Measurements from ENCODE around the gene VPS4A. TPM values are rescaled to one million over a fixed set of nuclear protein-coding genes. Genes with fewer than 3 reads are reported as not detected.

Gene VPS4A
- total RNA-seq, 1 donor from 2014 or later, result 29.2 TPM

GRCh38 chr16:69307091-69307490 is 4.1 kb upstream of the VPS4A start:
- TF ChIP-seq CTCF (IDR thresholded peaks at IDR 0.05), result no peak
- Mint-ChIP-seq H3K27ac (ENCODE audit: unreplicated experiment) (no peak overlapping the region), H3K27me3 (ENCODE audit: low read depth) (no peaks in the 10 kb centered on the region), H3K36me3 (ENCODE audit: low read depth) (peaks cover 14% of the 10 kb centered on the region), H3K9me3 (ENCODE audit: low read depth) (no peaks in the 10 kb centered on the region), H3K4me1 (ENCODE audit: low read depth) (peaks cover 10% of the 10 kb centered on the region), H3K4me3 (ENCODE audit: unreplicated experiment) (no peak overlapping the region)
- DNase-seq (ENCODE audit: low spot score), result no peak

- no peak overlapping the region for H3K4me3 Mint-ChIP-seq (ENCODE audit: unreplicated experiment)
- H3K27ac Mint-ChIP-seq (ENCODE audit: unreplicated experiment), result no peak overlapping the region
- peaks cover 13% of the 10 kb centered on the region for H3K36me3 Mint-ChIP-seq (ENCODE audit: low read depth)
- no peak for DNase-seq (ENCODE audit: low spot score)
- no peak for TF ChIP-seq CTCF (IDR thresholded peaks at IDR 0.05)
- H3K9me3 Mint-ChIP-seq (ENCODE audit: low read depth), result no peaks in the 10 kb centered on the region
- no peaks in the 10 kb centered on the region for H3K27me3 Mint-ChIP-seq (ENCODE audit: low read depth)
- peaks cover 13% of the 10 kb centered on the region for H3K4me1 Mint-ChIP-seq (ENCODE audit: low read depth)
These were observed 3.3 kb upstream of the VPS4A start for GRCh38 chr16:69307856-69308255.

- TF ChIP-seq CTCF (IDR thresholded peaks at IDR 0.05), result no peak
- H3K27ac Mint-ChIP-seq (ENCODE audit: unreplicated experiment), result peak overlapping the region; percentile 39
- peak; percentile 66 for DNase-seq (ENCODE audit: low spot score)
- peaks cover 17% of the 10 kb centered on the region for H3K4me1 Mint-ChIP-seq (ENCODE audit: low read depth)
- H3K36me3 Mint-ChIP-seq (ENCODE audit: low read depth), result peaks cover 12% of the 10 kb centered on the region
- H3K4me3 Mint-ChIP-seq (ENCODE audit: unreplicated experiment), result no peak overlapping the region
- no peaks in the 10 kb centered on the region for H3K9me3 Mint-ChIP-seq (ENCODE audit: low read depth)
- no peaks in the 10 kb centered on the region for H3K27me3 Mint-ChIP-seq (ENCODE audit: low read depth)
These were observed 1.8 kb upstream of the VPS4A start for GRCh38 chr16:69309316-69309715.

- Mint-ChIP-seq H3K9me3 (ENCODE audit: low read depth) (no peaks in the 10 kb centered on the region), H3K4me1 (ENCODE audit: low read depth) (peaks cover 17% of the 10 kb centered on the region), H3K36me3 (ENCODE audit: low read depth) (peaks cover 16% of the 10 kb centered on the region), H3K27ac (ENCODE audit: unreplicated experiment) (peak overlapping the region; percentile 94), H3K27me3 (ENCODE audit: low read depth) (no peaks in the 10 kb centered on the region), H3K4me3 (ENCODE audit: unreplicated experiment) (peak overlapping the region; percentile 98)
- DNase-seq (ENCODE audit: low spot score), result peak; percentile 79
- no peak for TF ChIP-seq CTCF (IDR thresholded peaks at IDR 0.05)
These were observed 610 bp downstream of the VPS4A start for GRCh38 chr16:69311533-69312387.

GRCh38 chr16:69313469-69313868 is 2.3 kb downstream of the VPS4A start:
- Mint-ChIP-seq H3K27ac (ENCODE audit: unreplicated experiment) (no peak overlapping the region), H3K4me3 (ENCODE audit: unreplicated experiment) (peak overlapping the region; percentile 48), H3K27me3 (ENCODE audit: low read depth) (no peaks in the 10 kb centered on the region), H3K4me1 (ENCODE audit: low read depth) (peaks cover 17% of the 10 kb centered on the region), H3K9me3 (ENCODE audit: low read depth) (no peaks in the 10 kb centered on the region), H3K36me3 (ENCODE audit: low read depth) (peaks cover 18% of the 10 kb centered on the region)
- DNase-seq (ENCODE audit: low spot score), result no peak
- no peak for TF ChIP-seq CTCF (IDR thresholded peaks at IDR 0.05)
